H9 (cell line): ENCODE results near the gene GNMT. TPM values are rescaled to one million over a fixed set of nuclear protein-coding genes. Genes with fewer than 3 reads are reported as not detected.

Source experiments
- DNase-seq: peaks from one replicate; pipeline ENCODE4 v3.0.0-alpha.2; 2017
- H2AFZ ChIP-seq: one replicate; pipeline ENCODE4 v1.6.1; 2013; ENCODE audit warnings: mild to moderate bottlenecking, low read length, control low read depth, moderate library complexity
- H2AK5ac ChIP-seq: 2 replicates; pipeline ENCODE4 v1.6.1; 2013; ENCODE audit warnings: low read length, control low read depth, mixed read lengths; ENCODE audit not compliant: insufficient read length
- H2BK120ac ChIP-seq: one replicate; pipeline ENCODE4 v1.6.1; 2013; ENCODE audit warnings: low read depth, mild to moderate bottlenecking, low read length, control low read depth, inconsistent platforms; ENCODE audit not compliant: poor library complexity, severe bottlenecking
- H2BK12ac ChIP-seq: 2 replicates; pipeline ENCODE4 v1.6.1; 2013; ENCODE audit warnings: low read length, control low read depth, mixed read lengths, low read depth; ENCODE audit not compliant: insufficient read length
- H2BK15ac ChIP-seq: 2 replicates; pipeline ENCODE4 v1.6.1; 2013; ENCODE audit warnings: low read depth, low read length, control low read depth
- H2BK20ac ChIP-seq: one replicate; pipeline ENCODE4 v1.6.1; 2013; ENCODE audit warnings: low read depth, mild to moderate bottlenecking, low read length, control low read depth, inconsistent platforms; ENCODE audit not compliant: poor library complexity, severe bottlenecking
- H2BK5ac ChIP-seq: 2 replicates; pipeline ENCODE4 v1.6.1; 2013; ENCODE audit warnings: low read length, control low read depth, mixed read lengths; ENCODE audit not compliant: insufficient read length
- H3K14ac ChIP-seq: 2 replicates; pipeline ENCODE4 v1.6.1; 2013; ENCODE audit warnings: low read length, control low read depth; ENCODE audit not compliant: insufficient read depth
- H3K18ac ChIP-seq: 2 replicates; pipeline ENCODE4 v1.6.1; 2013; ENCODE audit warnings: low read depth, mild to moderate bottlenecking, mixed read lengths, low read length, control low read depth; ENCODE audit not compliant: insufficient read length
- H3K23ac ChIP-seq: 2 replicates; pipeline ENCODE4 v1.6.1; 2013; ENCODE audit warnings: low read length, control low read depth, mixed read lengths, low read depth; ENCODE audit not compliant: insufficient read length
- H3K23me2 ChIP-seq: 2 replicates; pipeline ENCODE4 v1.6.1; 2013; ENCODE audit warnings: low read depth, mild to moderate bottlenecking, mixed read lengths, low read length, control low read depth; ENCODE audit not compliant: insufficient read length, poor library complexity, severe bottlenecking
- H3K27ac ChIP-seq: 2 replicates; pipeline ENCODE4 v1.5.1; 2013; ENCODE audit warnings: low read length, control low read depth, mixed read lengths, low read depth; ENCODE audit not compliant: insufficient read length
- H3K27me3 ChIP-seq: 2 replicates; pipeline ENCODE4 v1.6.1; 2013; ENCODE audit warnings: low read length, control low read depth, inconsistent platforms; ENCODE audit not compliant: insufficient read depth
- H3K4ac ChIP-seq: 2 replicates; pipeline ENCODE4 v1.6.1; 2013; ENCODE audit warnings: low read depth, mild to moderate bottlenecking, control low read depth, inconsistent platforms, low read length, moderate library complexity
- H3K4me1 ChIP-seq: 2 replicates; pipeline ENCODE4 v1.6.1; 2013; ENCODE audit warnings: low read length, control low read depth, inconsistent platforms; ENCODE audit not compliant: insufficient read depth
- H3K4me2 ChIP-seq: 2 replicates; pipeline ENCODE4 v1.6.1; 2013; ENCODE audit warnings: low read length, control low read depth, mixed read lengths; ENCODE audit not compliant: insufficient read length, insufficient read depth
- H3K56ac ChIP-seq: 2 replicates; pipeline ENCODE4 v1.6.1; 2013; ENCODE audit warnings: low read depth, mild to moderate bottlenecking, mixed read lengths, low read length, control low read depth; ENCODE audit not compliant: insufficient read length
- H3K79me1 ChIP-seq: 2 replicates; pipeline ENCODE4 v1.6.1; 2013; ENCODE audit warnings: low read depth, mild to moderate bottlenecking, moderate library complexity, low read length, control low read depth, inconsistent platforms; ENCODE audit not compliant: insufficient read depth, poor library complexity, severe bottlenecking
- H3K79me2 ChIP-seq: 2 replicates; pipeline ENCODE4 v1.6.1; 2013; ENCODE audit warnings: low read length, control low read depth, inconsistent platforms; ENCODE audit not compliant: insufficient read depth
- H3K9ac ChIP-seq: 2 replicates; pipeline ENCODE4 v1.6.1; 2013; ENCODE audit warnings: low read length, control low read depth, mixed read lengths; ENCODE audit not compliant: insufficient read length; ENCODE audit errors: extremely low read depth
- H3K9me3 ChIP-seq: one replicate; pipeline ENCODE4 v1.6.1; 2013; ENCODE audit warnings: low read depth, low read length, inconsistent platforms; ENCODE audit not compliant: control insufficient read depth
- H3T11ph ChIP-seq: one replicate; pipeline ENCODE4 v1.6.1; 2013; ENCODE audit warnings: mild to moderate bottlenecking, low read length, control low read depth, inconsistent platforms
- H4K20me1 ChIP-seq: one replicate; pipeline ENCODE4 v1.6.1; 2013; ENCODE audit not compliant: control insufficient read depth, insufficient read length, insufficient read depth
- H4K5ac ChIP-seq: 2 replicates; pipeline ENCODE4 v1.6.1; 2013; ENCODE audit warnings: low read depth, mild to moderate bottlenecking, mixed read lengths, low read length, control low read depth; ENCODE audit not compliant: insufficient read length
- H4K8ac ChIP-seq: replicated peaks from 2 replicates; pipeline ENCODE4 v1.6.1; 2013; ENCODE audit warnings: low read length, control low read depth, mixed read lengths, low read depth; ENCODE audit not compliant: insufficient read length
- H4K91ac ChIP-seq: 2 replicates; pipeline ENCODE4 v1.6.1; 2013; ENCODE audit warnings: low read depth, mild to moderate bottlenecking, moderate library complexity, mixed read lengths, low read length, control low read depth; ENCODE audit not compliant: insufficient read length
- H3K27ac Mint-ChIP-seq, 3 experiments: 2 replicates in 2 of 3; 3 replicates in 1 of 3; pipeline ENCODE4 v1.8.0; 2020 to 2021; ENCODE audit warnings: mixed read lengths in 3 of 3, mild to moderate bottlenecking in 1 of 3, moderate library complexity in 1 of 3
- H3K27me3 Mint-ChIP-seq: 2 replicates; pipeline ENCODE4 v1.8.0; 2021; ENCODE audit warnings: low read depth, mild to moderate bottlenecking, moderate library complexity, mixed read lengths
- H3K36me3 Mint-ChIP-seq, 3 experiments: 2 replicates in 2 of 3; 3 replicates in 1 of 3; pipeline ENCODE4 v1.8.0; 2020 to 2021; ENCODE audit warnings: low read depth in 3 of 3, mixed read lengths in 3 of 3; ENCODE audit not compliant: insufficient read depth in 1 of 3
- H3K4me1 Mint-ChIP-seq, 2 experiments: 2 replicates each; pipeline ENCODE4 v1.8.0; 2020; ENCODE audit warnings: mixed read lengths in 2 of 2
- H3K4me3 Mint-ChIP-seq, 2 experiments: 2 replicates in 1 of 2; 3 replicates in 1 of 2; pipeline ENCODE4 v1.8.0; 2020 to 2021; ENCODE audit warnings: mild to moderate bottlenecking in 2 of 2, mixed read lengths in 2 of 2, moderate library complexity in 1 of 2
- H3K9me3 Mint-ChIP-seq, 2 experiments: 2 replicates in 1 of 2; 3 replicates in 1 of 2; pipeline ENCODE4 v1.8.0; 2020; ENCODE audit warnings: mild to moderate bottlenecking in 2 of 2, mixed read lengths in 2 of 2, moderate library complexity in 1 of 2
- CTCF ChIP-seq: fragments of 200-600 bp; sonication (generic); conservative IDR thresholded peaks from 3 replicates; pipeline ENCODE4 v1.8.0; 2021; ENCODE audit warnings: antibody characterized with exemption, mild to moderate bottlenecking
- WGBS: extraction: QIAGEN DNeasy Blood & Tissue Kit; methylation state at CpG from one replicate; pipeline ENCODE4 v1.1.7; 2013; ENCODE audit warnings: missing lambda C conversion rate, low lambda C conversion rate, mixed read lengths; ENCODE audit not compliant: insufficient read length; ENCODE audit errors: extremely low coverage; 5-methylcytosine and 5-hydroxymethylcytosine counted together
- total RNA-seq: library from RNA; stranded (reverse); gene quantifications from 2 replicates; pipeline ENCODE4 v1.2.1, GENCODE V29; 2021

Gene GNMT
- total RNA-seq, 1 experiment from 2014 or later = 1.1 TPM

GRCh38 chr6:42993445-42993844 is 32.9 kb downstream of the GNMT start:
- Histone ChIP-seq H3K79me1 (no peaks in the 10 kb centered on the region), H4K20me1 (no peaks in the 10 kb centered on the region), H4K91ac (no peak overlapping the region), H3K14ac (no peak overlapping the region), H2BK120ac (no peak overlapping the region), H3K4me2 (no peak overlapping the region), H3K79me2 (no peaks in the 10 kb centered on the region), H3K4ac (no peak overlapping the region), H4K8ac (no peak overlapping the region), H4K5ac (no peak overlapping the region), H2BK20ac (no peak overlapping the region), H2BK15ac (no peak overlapping the region), H2AFZ (no peak overlapping the region), H3T11ph (no peak overlapping the region), H3K9me3 (no peaks in the 10 kb centered on the region), H3K4me1 (no peaks in the 10 kb centered on the region), H3K9ac (no peak overlapping the region), H2AK5ac (no peak overlapping the region), H3K23ac (no peak overlapping the region), H3K27ac (no peak overlapping the region), H2BK5ac (no peak overlapping the region), H2BK12ac (no peak overlapping the region), H3K18ac (no peak overlapping the region), H3K27me3 (no peaks in the 10 kb centered on the region), H3K56ac (no peak overlapping the region), H3K23me2 (no peaks in the 10 kb centered on the region)
- WGBS = no CpG with 5 or more reads among the region's 2 CpGs
- DNase-seq = no peak
- H3K27ac Mint-ChIP-seq = no peak overlapping the region
- no peaks in the 10 kb centered on the region; the same call in 1 of the 2 replicates for H3K27me3 Mint-ChIP-seq
- peaks cover 12 to 45% (median 30%) of the 10 kb centered on the region in 3 experiments; a peak in 6 of 7 replicates for H3K36me3 Mint-ChIP-seq
- 0 out of 4 replicates have a peak, but pooled peaks cover under 1% of the 10 kb centered on the region in 2 experiments for H3K4me1 Mint-ChIP-seq
- no peak overlapping the region for H3K4me3 Mint-ChIP-seq
- H3K9me3 Mint-ChIP-seq = no peaks in the 10 kb centered on the region
- no peak for TF ChIP-seq CTCF
